HL-60 (cell line): ENCODE results near the gene CTNNA1.
"Not testable (repeated sequence)": the region's sequence is repeated elsewhere in the genome, so short reads cannot be mapped to it uniquely, and the experiment has no call there.

Experiments
- DNase-seq, 2 experiments: peaks; one replicate each; pipeline ENCODE4 v3.0.0-alpha.2; 2010 to 2020; ENCODE audit warnings: low read depth in 1 of 2, low spot score in 1 of 2
- H3K27ac ChIP-seq: fragments of 250-450 bp; sonication (Bioruptor Pico); replicated peaks from 2 replicates; pipeline ENCODE4 v1.5.1; 2020; ENCODE audit warnings: mild to moderate bottlenecking, moderate library complexity
- H3K27me3 ChIP-seq: fragments of 250-450 bp; sonication (Bioruptor Pico); 2 replicates; pipeline ENCODE4 v1.5.1; 2021; ENCODE audit warnings: mild to moderate bottlenecking, moderate library complexity; ENCODE audit not compliant: insufficient read depth, poor library complexity, severe bottlenecking
- H3K4me3 ChIP-seq: replicated peaks from 2 replicates; pipeline ENCODE4 v1.5.1; 2011; ENCODE audit warnings: mild to moderate bottlenecking, control low read depth, low read length; ENCODE audit not compliant: insufficient read depth
- CTCF ChIP-seq: IDR thresholded peaks from one replicate; pipeline ENCODE4 v1.5.1; 2011; ENCODE audit warnings: low read length, control low read depth, inconsistent platforms; ENCODE audit not compliant: insufficient read depth
- GABPA ChIP-seq: IDR thresholded peaks from 2 replicates; pipeline ENCODE4 v1.6.1; 2012; ENCODE audit warnings: low read depth
- POLR2AphosphoS5 ChIP-seq: IDR thresholded peaks from 2 replicates; pipeline ENCODE4 v1.6.1; 2012; ENCODE audit warnings: low read depth
- SPI1 ChIP-seq: IDR thresholded peaks from 2 replicates; pipeline ENCODE4 v1.6.1; 2012; ENCODE audit warnings: low read depth, mild to moderate bottlenecking, borderline replicate concordance
- TF ChIP-seq, protein P1 (sequence below): IDR thresholded peaks from 2 replicates; pipeline ENCODE4 v1.6.1; 2012; ENCODE audit warnings: low read depth; ENCODE audit not compliant: insufficient replicate concordance

Gene CTNNA1

DNA sequence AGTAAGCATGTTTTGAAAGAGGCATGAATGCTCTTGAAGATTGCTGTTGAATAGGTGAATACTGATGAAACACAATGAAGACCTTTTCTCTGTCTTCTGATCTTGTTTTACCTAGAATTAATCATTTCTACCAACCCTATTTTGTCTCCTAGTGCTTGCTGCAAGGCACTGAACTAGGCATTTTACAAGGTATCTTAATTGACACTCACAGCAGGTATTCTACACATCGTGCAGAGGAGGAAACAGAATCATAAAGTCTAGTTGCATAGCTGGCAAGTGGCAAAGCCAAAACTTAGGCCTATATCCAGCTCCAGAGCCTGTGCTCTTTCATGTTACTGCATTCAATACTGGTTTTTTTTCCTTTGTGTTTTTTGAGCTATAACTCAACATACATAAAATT, 50.7 kb downstream of the CTNNA1 start:
- DNase-seq, result no peak
- Histone ChIP-seq H3K27ac (no peak overlapping the region), H3K4me3 (no peak overlapping the region), H3K27me3 (no peaks in the 10 kb centered on the region)
- no peak for TF ChIP-seq POLR2AphosphoS5
- TF ChIP-seq GABPA, result no peak
- TF ChIP-seq SPI1, result no peak
- TF ChIP-seq CTCF, result no peak

GRCh38 chr5:138805096-138805495, 51.9 kb downstream of the CTNNA1 start:
- TF ChIP-seq SPI1 (no peak), POLR2AphosphoS5 (no peak), GABPA (no peak), CTCF (no peak)
- TF ChIP-seq, protein P1, sequence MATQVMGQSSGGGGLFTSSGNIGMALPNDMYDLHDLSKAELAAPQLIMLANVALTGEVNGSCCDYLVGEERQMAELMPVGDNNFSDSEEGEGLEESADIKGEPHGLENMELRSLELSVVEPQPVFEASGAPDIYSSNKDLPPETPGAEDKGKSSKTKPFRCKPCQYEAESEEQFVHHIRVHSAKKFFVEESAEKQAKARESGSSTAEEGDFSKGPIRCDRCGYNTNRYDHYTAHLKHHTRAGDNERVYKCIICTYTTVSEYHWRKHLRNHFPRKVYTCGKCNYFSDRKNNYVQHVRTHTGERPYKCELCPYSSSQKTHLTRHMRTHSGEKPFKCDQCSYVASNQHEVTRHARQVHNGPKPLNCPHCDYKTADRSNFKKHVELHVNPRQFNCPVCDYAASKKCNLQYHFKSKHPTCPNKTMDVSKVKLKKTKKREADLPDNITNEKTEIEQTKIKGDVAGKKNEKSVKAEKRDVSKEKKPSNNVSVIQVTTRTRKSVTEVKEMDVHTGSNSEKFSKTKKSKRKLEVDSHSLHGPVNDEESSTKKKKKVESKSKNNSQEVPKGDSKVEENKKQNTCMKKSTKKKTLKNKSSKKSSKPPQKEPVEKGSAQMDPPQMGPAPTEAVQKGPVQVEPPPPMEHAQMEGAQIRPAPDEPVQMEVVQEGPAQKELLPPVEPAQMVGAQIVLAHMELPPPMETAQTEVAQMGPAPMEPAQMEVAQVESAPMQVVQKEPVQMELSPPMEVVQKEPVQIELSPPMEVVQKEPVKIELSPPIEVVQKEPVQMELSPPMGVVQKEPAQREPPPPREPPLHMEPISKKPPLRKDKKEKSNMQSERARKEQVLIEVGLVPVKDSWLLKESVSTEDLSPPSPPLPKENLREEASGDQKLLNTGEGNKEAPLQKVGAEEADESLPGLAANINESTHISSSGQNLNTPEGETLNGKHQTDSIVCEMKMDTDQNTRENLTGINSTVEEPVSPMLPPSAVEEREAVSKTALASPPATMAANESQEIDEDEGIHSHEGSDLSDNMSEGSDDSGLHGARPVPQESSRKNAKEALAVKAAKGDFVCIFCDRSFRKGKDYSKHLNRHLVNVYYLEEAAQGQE, result no peak
- Histone ChIP-seq H3K27ac (no peak overlapping the region), H3K4me3 (no peak overlapping the region), H3K27me3 (no peaks in the 10 kb centered on the region)
- DNase-seq, result no peak

GRCh38 chr5:138807182-138807581, 54.0 kb downstream of the CTNNA1 start:
- DNase-seq, result no peak
- Histone ChIP-seq H3K4me3 (no peak overlapping the region), H3K27ac (no peak overlapping the region), H3K27me3 (no peaks in the 10 kb centered on the region)
- TF ChIP-seq, protein P1, result no peak
- TF ChIP-seq CTCF (no peak), GABPA (no peak), POLR2AphosphoS5 (no peak), SPI1 (no peak)

- Histone ChIP-seq H3K4me3 (no peak overlapping the region), H3K27ac (no peak overlapping the region), H3K27me3 (no peaks in the 10 kb centered on the region)
- no peak for DNase-seq
- TF ChIP-seq, protein P1, result no peak
- TF ChIP-seq SPI1 (no peak), GABPA (no peak), CTCF (no peak)
These were observed 56.2 kb downstream of the CTNNA1 start for GRCh38 chr5:138809391-138809790.

GRCh38 chr5:138810861-138811260, 57.6 kb downstream of the CTNNA1 start:
- DNase-seq, H3K27ac ChIP-seq, H3K4me3 ChIP-seq, H3K27me3 ChIP-seq: not testable (repeated sequence)
